PC-3 (cell line): ENCODE measurements around the gene ACSL4.

ENCODE experiments used
- EZH2 ChIP-seq: fragments of 300-600 bp; sonication (generic); IDR thresholded peaks from one replicate; pipeline ENCODE4 v1.6.1; 2017; ENCODE audit warnings: antibody characterized with exemption, mild to moderate bottlenecking, low read length; ENCODE audit not compliant: unreplicated experiment
- TF ChIP-seq, protein P1 (sequence below): fragments of 300-600 bp; sonication (generic); conservative IDR thresholded peaks from 2 replicates; pipeline ENCODE4 v1.5.1; 2017; ENCODE audit warnings: antibody characterized with exemption, low read depth, mild to moderate bottlenecking, low read length

DNA sequence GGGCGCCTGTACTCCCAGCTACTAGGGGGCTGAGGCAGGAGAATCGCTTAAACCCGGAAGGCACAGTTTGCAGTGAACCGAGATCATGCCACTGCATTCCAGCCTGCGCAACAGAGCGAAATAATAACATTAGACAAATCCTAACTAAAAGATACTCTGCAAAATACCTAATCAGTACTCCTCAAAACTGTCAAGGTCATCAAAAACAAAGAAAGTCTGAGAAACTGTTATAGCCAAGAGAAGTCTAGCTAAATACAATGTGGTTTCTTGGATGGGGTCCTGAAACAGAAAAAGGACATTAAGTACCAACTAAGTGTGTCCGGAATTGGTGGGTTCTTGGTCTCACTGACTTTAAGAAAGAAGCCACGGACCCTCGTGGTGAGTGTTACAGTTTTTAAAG is 14.6 kb upstream of the ACSL4 start:
- TF ChIP-seq, protein P1, sequence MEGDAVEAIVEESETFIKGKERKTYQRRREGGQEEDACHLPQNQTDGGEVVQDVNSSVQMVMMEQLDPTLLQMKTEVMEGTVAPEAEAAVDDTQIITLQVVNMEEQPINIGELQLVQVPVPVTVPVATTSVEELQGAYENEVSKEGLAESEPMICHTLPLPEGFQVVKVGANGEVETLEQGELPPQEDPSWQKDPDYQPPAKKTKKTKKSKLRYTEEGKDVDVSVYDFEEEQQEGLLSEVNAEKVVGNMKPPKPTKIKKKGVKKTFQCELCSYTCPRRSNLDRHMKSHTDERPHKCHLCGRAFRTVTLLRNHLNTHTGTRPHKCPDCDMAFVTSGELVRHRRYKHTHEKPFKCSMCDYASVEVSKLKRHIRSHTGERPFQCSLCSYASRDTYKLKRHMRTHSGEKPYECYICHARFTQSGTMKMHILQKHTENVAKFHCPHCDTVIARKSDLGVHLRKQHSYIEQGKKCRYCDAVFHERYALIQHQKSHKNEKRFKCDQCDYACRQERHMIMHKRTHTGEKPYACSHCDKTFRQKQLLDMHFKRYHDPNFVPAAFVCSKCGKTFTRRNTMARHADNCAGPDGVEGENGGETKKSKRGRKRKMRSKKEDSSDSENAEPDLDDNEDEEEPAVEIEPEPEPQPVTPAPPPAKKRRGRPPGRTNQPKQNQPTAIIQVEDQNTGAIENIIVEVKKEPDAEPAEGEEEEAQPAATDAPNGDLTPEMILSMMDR, result no peak
- no peak for TF ChIP-seq EZH2
